B cell (primary cell): ENCODE results near the gene C1GALT1C1. TPM values are rescaled to one million over a fixed set of nuclear protein-coding genes. Genes with fewer than 3 reads are reported as not detected.
"Not testable (repeated sequence)": the region's sequence is repeated elsewhere in the genome, so short reads cannot be mapped to it uniquely, and the experiment has no call there.

Source experiments
- ATAC-seq: fragments of 200-7000 bp; cut with Tn5 transposase; one replicate; pipeline ENCODE4 v1.10.0; 2021; ENCODE audit warnings: low read depth, mild to moderate bottlenecking, moderate number of reproducible peaks, moderate library complexity
- CTCF ChIA-PET: fragments of 350-600 bp; sonication (Branson Sonifier 250); formaldehyde crosslinking; loops from one replicate; lab custom pipeline; 2021; ENCODE audit warnings: antibody characterized with exemption, inconsistent platforms; lab: Charles Lee
- POLR2A ChIA-PET: fragments of 350-600 bp; sonication (Branson Sonifier 250); formaldehyde crosslinking; loops from one replicate; lab custom pipeline; 2021; ENCODE audit warnings: antibody characterized with exemption; lab: Charles Lee
- DNase-seq: peaks from one replicate; pipeline ENCODE4 v3.0.0; 2013
- H2AFZ ChIP-seq: 2 replicates; pipeline ENCODE4 v1.6.1; 2012; ENCODE audit warnings: mild to moderate bottlenecking, low read depth, low read length; ENCODE audit not compliant: insufficient read depth, poor library complexity, severe bottlenecking
- H3K27ac ChIP-seq, 2 donors: 1 replicate in 1 of 2; 2 replicates in 1 of 2; pipeline ENCODE4 v1.5.1; 2012 to 2013; ENCODE audit warnings: low read length in 2 of 2, mild to moderate bottlenecking in 2 of 2, moderate library complexity in 1 of 2
- H3K27me3 ChIP-seq, 4 experiments: fragments of 200-600 bp in 1 of 4; sonication (generic) in 1 of 4; replicated peaks in 1 of 4; 1 replicate in 2 of 4; 2 replicates in 2 of 4; pipeline versions ENCODE4 v1.6.1 to v1.7.0; 2013 to 2016; ENCODE audit warnings: low read length in 3 of 4, mild to moderate bottlenecking in 2 of 4, mixed read lengths in 1 of 4, moderate library complexity in 1 of 4; ENCODE audit not compliant: insufficient read depth in 4 of 4, control insufficient read depth in 3 of 4; ENCODE audit errors: control extremely low read depth in 1 of 4
- H3K36me3 ChIP-seq, 2 experiments: replicated peaks in 1 of 2; 1 replicate in 1 of 2; 2 replicates in 1 of 2; pipeline versions ENCODE4 v1.6.1 to v1.7.1; 2013; ENCODE audit warnings: low read length in 1 of 2; ENCODE audit not compliant: insufficient read depth in 2 of 2, control insufficient read depth in 1 of 2; ENCODE audit errors: control extremely low read depth in 1 of 2, extremely low read depth in 1 of 2
- H3K4me1 ChIP-seq, 2 donors: fragments of 200-600 bp in 1 of 2; sonication (generic) in 1 of 2; 1 replicate in 1 of 2; 2 replicates in 1 of 2; pipeline versions ENCODE4 v1.5.1 to v1.6.1; 2013 to 2017; ENCODE audit warnings: low read length in 2 of 2; ENCODE audit not compliant: control insufficient read depth in 2 of 2, insufficient read depth in 2 of 2
- H3K4me2 ChIP-seq: replicated peaks from 2 replicates; pipeline ENCODE3; 2012; ENCODE audit warnings: mild to moderate bottlenecking, low read depth, low read length; ENCODE audit not compliant: poor library complexity, severe bottlenecking
- H3K4me3 ChIP-seq, 5 experiments: fragments of 200-600 bp in 1 of 5; sonication (generic) in 1 of 5; 1 replicate in 3 of 5; 2 replicates in 2 of 5; pipeline versions ENCODE4 v1.5.1 to v1.7.0; 2011 to 2016; ENCODE audit warnings: low read length in 4 of 5, mild to moderate bottlenecking in 4 of 5, low read depth in 2 of 5, control low read depth in 1 of 5, moderate library complexity in 1 of 5; ENCODE audit not compliant: insufficient read depth in 1 of 5; ENCODE audit errors: control extremely low read depth in 1 of 5, extremely low read depth in 1 of 5
- H3K79me2 ChIP-seq: fragments of 200-600 bp; sonication (generic); one replicate; pipeline ENCODE4 v1.6.0; 2016; ENCODE audit warnings: low read length; ENCODE audit not compliant: control insufficient read depth, insufficient read depth
- H3K9ac ChIP-seq: fragments of 200-600 bp; sonication (generic); 2 replicates; pipeline ENCODE4 v1.6.1; 2017; ENCODE audit warnings: mild to moderate bottlenecking, low read length, moderate library complexity
- H3K9me3 ChIP-seq, 3 donors: one replicate each; pipeline versions ENCODE4 v1.6.1 to v1.7.1; 2013; ENCODE audit warnings: low read length in 2 of 3; ENCODE audit not compliant: control insufficient read depth in 2 of 3, insufficient read depth in 1 of 3; ENCODE audit errors: control extremely low read depth in 1 of 3
- H4K20me1 ChIP-seq: 2 replicates; pipeline ENCODE4 v1.6.0; 2012; ENCODE audit warnings: mild to moderate bottlenecking, low read length; ENCODE audit not compliant: insufficient read depth, control insufficient read depth, poor library complexity, severe bottlenecking
- H3K27ac Mint-ChIP-seq: one replicate; pipeline ENCODE4 v1.8.0; 2021; ENCODE audit warnings: mixed read lengths
- H3K27me3 Mint-ChIP-seq: one replicate; pipeline ENCODE4 v1.8.0; 2021; ENCODE audit warnings: mixed read lengths
- H3K4me1 Mint-ChIP-seq: one replicate; pipeline ENCODE4 v1.8.0; 2021; ENCODE audit warnings: mixed read lengths
- H3K4me3 Mint-ChIP-seq: one replicate; pipeline ENCODE4 v1.8.0; 2021; ENCODE audit warnings: mixed read lengths
- H3K9me3 Mint-ChIP-seq: one replicate; pipeline ENCODE4 v1.8.0; 2022; ENCODE audit warnings: mixed read lengths; ENCODE audit not compliant: insufficient read depth
- EZH2 ChIP-seq: IDR thresholded peaks from 2 replicates; pipeline ENCODE4 v1.6.1; 2012; ENCODE audit warnings: borderline replicate concordance, low read depth, mild to moderate bottlenecking, moderate library complexity, low read length; ENCODE audit not compliant: insufficient read depth, poor library complexity, severe bottlenecking
- WGBS: methylation state at CpG from one replicate; pipeline ENCODE4 v1.1.5; 2013; ENCODE audit warnings: missing lambda C conversion rate; ENCODE audit not compliant: insufficient coverage; 5-methylcytosine and 5-hydroxymethylcytosine counted together
- intact Hi-C: fragments of 100-400 bp; cut with micrococcal nuclease; formaldehyde crosslinking; loops from one replicate; pipeline ENCODE4 v1.10.0; 2022
- polyA plus RNA-seq: library from polyadenylated mRNA; depleted of rRNA; stranded (reverse); fragments of >200 nt; gene quantifications from 2 replicates; pipeline ENCODE4 v1.2.3, GENCODE V29; 2012
- total RNA-seq, 2 donors: library from RNA; stranded (reverse); fragments of 120-200 nt in 1 of 2; gene quantifications; 1 replicate in 1 of 2; 2 replicates in 1 of 2; pipeline versions ENCODE4 v1.2.3 to v1.2.4, GENCODE V29; 2013 to 2022
- TF ChIP-seq, protein P1 (sequence below): fragments of 200-600 bp; IDR thresholded peaks from one replicate; pipeline ENCODE4 v1.8.0; 2022; ENCODE audit warnings: antibody characterized with exemption, mild to moderate bottlenecking

The C1GALT1C1 gene
- total and polyA plus RNA-seq, 2 donors (not counting 1 experiment from before 2014, with no cell fraction given) = 2.9 to 13.6 TPM

DNA sequence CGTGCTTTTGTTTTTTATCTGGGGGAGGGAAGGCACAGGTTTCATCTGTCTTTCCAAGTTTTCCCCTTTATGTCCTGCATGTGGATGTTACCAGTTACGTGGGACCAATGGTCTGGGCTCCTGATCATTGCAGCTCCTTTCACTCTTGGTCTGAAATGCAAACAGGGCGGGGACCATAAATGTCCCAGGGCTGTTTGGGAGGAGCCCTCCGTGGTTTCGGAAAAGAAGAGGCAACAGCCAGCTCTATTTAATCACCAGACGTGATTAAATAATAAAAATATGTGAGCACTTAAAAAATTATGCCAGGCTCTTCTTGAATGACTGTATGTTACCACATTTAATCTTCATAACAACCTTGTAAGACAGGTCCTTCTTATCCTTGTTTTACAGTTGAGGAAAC lies 30.8 kb upstream of the C1GALT1C1 start:
- WGBS = no CpG with 5 or more reads among the region's 6 CpGs
- ATAC-seq (no peak), DNase-seq (no peak)
- Mint-ChIP-seq H3K4me1 (peaks cover 4% of the 10 kb centered on the region), H3K27ac (no peak overlapping the region), H3K27me3 (no peaks in the 10 kb centered on the region), H3K4me3 (no peak overlapping the region), H3K9me3 (no peaks in the 10 kb centered on the region)
- intact Hi-C loops = no loop called here
- Histone ChIP-seq H4K20me1 (no peaks in the 10 kb centered on the region), H3K9me3 (no peaks in the 10 kb centered on the region), H2AFZ (no peak overlapping the region), H3K36me3 (no peaks in the 10 kb centered on the region), H3K4me3 (no peak overlapping the region), H3K27ac (no peak overlapping the region), H3K4me1 (no peaks in the 10 kb centered on the region), H3K9ac (no peak overlapping the region), H3K27me3 (no peaks in the 10 kb centered on the region), H3K79me2 (no peaks in the 10 kb centered on the region), H3K4me2 (no peak overlapping the region)
- POLR2A ChIA-PET = no interaction called here
- TF ChIP-seq EZH2 = no peak
- TF ChIP-seq, protein P1, sequence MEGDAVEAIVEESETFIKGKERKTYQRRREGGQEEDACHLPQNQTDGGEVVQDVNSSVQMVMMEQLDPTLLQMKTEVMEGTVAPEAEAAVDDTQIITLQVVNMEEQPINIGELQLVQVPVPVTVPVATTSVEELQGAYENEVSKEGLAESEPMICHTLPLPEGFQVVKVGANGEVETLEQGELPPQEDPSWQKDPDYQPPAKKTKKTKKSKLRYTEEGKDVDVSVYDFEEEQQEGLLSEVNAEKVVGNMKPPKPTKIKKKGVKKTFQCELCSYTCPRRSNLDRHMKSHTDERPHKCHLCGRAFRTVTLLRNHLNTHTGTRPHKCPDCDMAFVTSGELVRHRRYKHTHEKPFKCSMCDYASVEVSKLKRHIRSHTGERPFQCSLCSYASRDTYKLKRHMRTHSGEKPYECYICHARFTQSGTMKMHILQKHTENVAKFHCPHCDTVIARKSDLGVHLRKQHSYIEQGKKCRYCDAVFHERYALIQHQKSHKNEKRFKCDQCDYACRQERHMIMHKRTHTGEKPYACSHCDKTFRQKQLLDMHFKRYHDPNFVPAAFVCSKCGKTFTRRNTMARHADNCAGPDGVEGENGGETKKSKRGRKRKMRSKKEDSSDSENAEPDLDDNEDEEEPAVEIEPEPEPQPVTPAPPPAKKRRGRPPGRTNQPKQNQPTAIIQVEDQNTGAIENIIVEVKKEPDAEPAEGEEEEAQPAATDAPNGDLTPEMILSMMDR = no peak
- CTCF ChIA-PET = interaction anchor here (1.0 to 1.8 kb wide), 2 partner anchors 110 to 162 kb away, joined by 3 to 5 read pairs; no protein-coding TSS in a partner anchor

DNA sequence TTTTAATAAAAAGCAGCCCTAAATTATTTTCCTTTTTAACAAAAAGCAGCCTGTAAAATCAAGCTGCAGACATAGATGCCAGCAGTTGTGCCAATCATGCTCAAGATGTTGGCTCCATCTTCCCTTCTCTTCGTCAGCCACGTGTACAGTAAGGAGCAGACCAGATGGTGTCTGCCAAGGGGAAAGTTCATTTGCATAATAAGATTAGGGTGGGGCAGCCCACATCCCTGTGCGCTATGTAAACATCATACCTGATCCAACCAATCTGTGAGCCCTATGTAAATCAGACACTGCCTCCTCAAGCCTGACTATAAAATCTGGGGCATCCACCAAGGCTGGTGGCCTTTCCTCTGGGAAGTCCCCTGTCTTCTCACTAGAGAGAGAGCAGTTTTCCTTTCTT lies 23.1 kb upstream of the C1GALT1C1 start:
- ATAC-seq (no peak), DNase-seq (no peak)
- H3K4me1 ChIP-seq = peaks cover 9 to 10% of the 10 kb centered on the region in 2 donors
- no peak overlapping the region for H3K9ac ChIP-seq
- peaks cover 21% of the 10 kb centered on the region for H3K4me1 Mint-ChIP-seq
- H3K27ac ChIP-seq = no peak overlapping the region
- H3K4me2 ChIP-seq = no peak overlapping the region
- CTCF ChIA-PET = no interaction called here
- H3K27me3 Mint-ChIP-seq = no peaks in the 10 kb centered on the region
- WGBS = no CpG with 5 or more reads among the region's 3 CpGs
- intact Hi-C loops = no loop called here
- no peak overlapping the region for H3K4me3 Mint-ChIP-seq
- H3K36me3 ChIP-seq = no peaks in the 10 kb centered on the region
- H3K9me3 ChIP-seq = peaks cover 0 to 3% (median 0%) of the 10 kb centered on the region in 3 donors
- H3K4me3 ChIP-seq = no peak overlapping the region
- no peaks in the 10 kb centered on the region for H3K27me3 ChIP-seq
- POLR2A ChIA-PET = no interaction called here
- no peaks in the 10 kb centered on the region for H3K79me2 ChIP-seq
- TF ChIP-seq EZH2 = no peak
- TF ChIP-seq, protein P1 = no peak
- no peak overlapping the region for H3K27ac Mint-ChIP-seq
- no peaks in the 10 kb centered on the region for H3K9me3 Mint-ChIP-seq
- no peaks in the 10 kb centered on the region for H4K20me1 ChIP-seq
- no peak overlapping the region for H2AFZ ChIP-seq

- not testable (repeated sequence) for H3K36me3 ChIP-seq
Observed at GRCh38 chrX:120652256-120652655, 22.4 kb upstream of the C1GALT1C1 start.

More at GRCh38 chrX:120652256-120652655, 22.4 kb upstream of the C1GALT1C1 start:
- H3K27me3 Mint-ChIP-seq, H3K27ac Mint-ChIP-seq, DNase-seq, H3K9ac ChIP-seq, H3K4me3 ChIP-seq, H4K20me1 ChIP-seq, CTCF ChIA-PET, ATAC-seq, H3K4me1 ChIP-seq, H2AFZ ChIP-seq, H3K4me2 ChIP-seq, POLR2A ChIA-PET, H3K27ac ChIP-seq, H3K9me3 Mint-ChIP-seq, intact Hi-C loops, H3K79me2 ChIP-seq, H3K9me3 ChIP-seq, H3K4me3 Mint-ChIP-seq, H3K27me3 ChIP-seq: not testable (repeated sequence)
- peaks cover 21% of the 10 kb centered on the region for H3K4me1 Mint-ChIP-seq
- WGBS = no CpG with 5 or more reads among the region's 1 CpG
